Neutrophil (primary cell): ENCODE data around the gene RIN1.

ENCODE experiments used
- H3K27ac ChIP-seq: fragments of 200-600 bp; sonication (generic); 2 replicates; pipeline ENCODE4 v1.5.1; 2016; ENCODE audit warnings: mild to moderate bottlenecking, moderate library complexity
- H3K27me3 ChIP-seq: fragments of 200-600 bp; sonication (generic); 2 replicates; pipeline ENCODE4 v1.6.0; 2016; ENCODE audit warnings: mild to moderate bottlenecking
- H3K36me3 ChIP-seq: fragments of 200-600 bp; sonication (generic); 2 replicates; pipeline ENCODE4 v1.5.1; 2017
- H3K4me1 ChIP-seq, 2 experiments: fragments of 200-600 bp in 1 of 2; sonication (generic) in 1 of 2; 1 replicate in 1 of 2; 2 replicates in 1 of 2; pipeline versions ENCODE4 v1.5.1 to v1.6.1; 2013 to 2016; ENCODE audit warnings: low read depth in 1 of 2, low read length in 1 of 2, mild to moderate bottlenecking in 1 of 2, moderate library complexity in 1 of 2; ENCODE audit not compliant: control insufficient read depth in 1 of 2, insufficient read depth in 1 of 2
- H3K4me3 ChIP-seq, 2 experiments: fragments of 200-600 bp in 1 of 2; sonication (generic) in 1 of 2; 1 replicate in 1 of 2; 2 replicates in 1 of 2; pipeline ENCODE4 v1.5.1; 2013 to 2016; ENCODE audit warnings: low read depth in 1 of 2, low read length in 1 of 2, mild to moderate bottlenecking in 1 of 2, moderate library complexity in 1 of 2
- H3K9me3 ChIP-seq: fragments of 200-600 bp; sonication (generic); 2 replicates; pipeline ENCODE4 v1.5.1; 2016
- CTCF ChIP-seq: fragments of 200-600 bp; sonication (generic); IDR thresholded peaks from 2 replicates; pipeline ENCODE4 v1.5.1; 2016; ENCODE audit warnings: antibody characterized with exemption

RIN1 gene

GRCh38 chr11:66318600-66318970 is 17.6 kb downstream of the RIN1 start:
- Histone ChIP-seq H3K4me1 (peaks cover 13 to 15% of the 10 kb centered on the region in 2 experiments), H3K4me3 (no peak overlapping the region), H3K27ac (no peak overlapping the region), H3K27me3 (peaks cover 46% of the 10 kb centered on the region), H3K36me3 (no peaks in the 10 kb centered on the region), H3K9me3 (no peaks in the 10 kb centered on the region)
- TF ChIP-seq CTCF: no peak

- Histone ChIP-seq H3K27ac (no peak overlapping the region), H3K4me3 (no peak overlapping the region), H3K36me3 (no peaks in the 10 kb centered on the region), H3K9me3 (no peaks in the 10 kb centered on the region), H3K4me1 (peaks cover 18 to 19% of the 10 kb centered on the region in 2 experiments), H3K27me3 (peaks cover 52% of the 10 kb centered on the region)
- no peak for TF ChIP-seq CTCF
Measured at GRCh38 chr11:66317723-66318599, 18.3 kb downstream of the RIN1 start.

GRCh38 chr11:66317322-66317722 is 18.9 kb downstream of the RIN1 start:
- Histone ChIP-seq H3K4me1 (peaks cover 23 to 24% of the 10 kb centered on the region in 2 experiments), H3K4me3 (no peak overlapping the region), H3K36me3 (no peaks in the 10 kb centered on the region), H3K27ac (no peak overlapping the region), H3K9me3 (no peaks in the 10 kb centered on the region), H3K27me3 (peaks cover 53% of the 10 kb centered on the region)
- TF ChIP-seq CTCF: no peak

- peaks cover 28 to 29% of the 10 kb centered on the region in 2 experiments for H3K4me1 ChIP-seq
- peaks cover 54% of the 10 kb centered on the region for H3K27me3 ChIP-seq
Measured at GRCh38 chr11:66316849-66317251, 19.4 kb downstream of the RIN1 start, which contains the start of gene CD248. Gene CD248, minus strand, starts transcription at chr11:66317044. Its CDS starts 17 bp downstream, at chr11:66317027.

More at GRCh38 chr11:66316849-66317251, 19.4 kb downstream of the RIN1 start, which contains the start of gene CD248:
- no peak for TF ChIP-seq CTCF
- Histone ChIP-seq H3K9me3 (no peaks in the 10 kb centered on the region), H3K4me3 (no peak within 1 kb of the TSS), H3K36me3 (no peaks in the 10 kb centered on the region), H3K27ac (no peak within 1 kb of the TSS)
